Peyer's patch (tissue), 4 donors: ENCODE measurements around the gene BANK1. TPM values are rescaled to one million over a fixed set of nuclear protein-coding genes. Genes with fewer than 3 reads are reported as not detected.
A peak's percentile ranks its signal among the peaks of the same experiment; 100 is the strongest.

Experiments used
- DNase-seq, 3 donors: peaks; one replicate each; pipeline ENCODE4 v3.0.0-alpha.2; 2017 to 2019
- H3K27ac ChIP-seq, 4 donors: fragments of 200-600 bp; sonication (generic); one replicate each; pipeline ENCODE4 v1.5.1; 2016 to 2019
- H3K27me3 ChIP-seq, 2 donors: fragments of 200-600 bp; sonication (generic); one replicate each; pipeline ENCODE4 v1.5.1; 2019
- H3K36me3 ChIP-seq, 3 donors: fragments of 200-600 bp; sonication (generic); one replicate each; pipeline ENCODE4 v1.5.1; 2016 to 2019
- H3K4me1 ChIP-seq, 4 donors: fragments of 200-600 bp; sonication (generic); one replicate each; pipeline ENCODE4 v1.5.1; 2016 to 2019
- H3K4me3 ChIP-seq, 4 donors: fragments of 200-600 bp; sonication (generic); 1 replicate in 3 of 4; 2 replicates in 1 of 4; pipeline ENCODE4 v1.5.1; 2016 to 2019; ENCODE audit warnings: mild to moderate bottlenecking in 1 of 4
- H3K9me3 ChIP-seq, 4 donors: fragments of 200-600 bp; sonication (generic); one replicate each; pipeline ENCODE4 v1.5.1; 2016 to 2019; ENCODE audit warnings: mild to moderate bottlenecking in 1 of 4
- CTCF ChIP-seq, 6 experiments: fragments of 450-650 bp in 4 of 6; fragments of 200-600 bp in 2 of 6; sonication (generic) in 1 of 6; IDR thresholded peaks; one replicate each; pipeline ENCODE4 v1.5.1; 2017 to 2019; ENCODE audit warnings: antibody characterized with exemption in 6 of 6, mild to moderate bottlenecking in 3 of 6, moderate library complexity in 1 of 6
- POLR2A ChIP-seq, 2 donors: fragments of 450-650 bp; IDR thresholded peaks; one replicate each; pipeline ENCODE4 v1.5.1; 2017; ENCODE audit warnings: antibody characterized with exemption in 2 of 2, mild to moderate bottlenecking in 2 of 2, moderate library complexity in 2 of 2
- total RNA-seq, 4 donors: library from RNA; depleted of rRNA; stranded (reverse); fragments of >200 nt; gene quantifications; one replicate each; pipeline ENCODE4 v1.1.0, GENCODE V29; 2016

BANK1 gene
- total RNA-seq, 4 donors from 2014 or later = 0.53 to 351 (median 7.9) TPM

- Histone ChIP-seq H3K9me3 (no peaks in the 10 kb centered on the region), H3K4me3 (no peak overlapping the region), H3K4me1 (no peaks in the 10 kb centered on the region), H3K27me3 (no peaks in the 10 kb centered on the region), H3K36me3 (no peaks in the 10 kb centered on the region), H3K27ac (no peak overlapping the region)
- TF ChIP-seq CTCF (IDR thresholded peaks at IDR 0.05) (no peak), POLR2A (IDR thresholded peaks at IDR 0.05) (no peak)
- DNase-seq = no peak
Observed at GRCh38 chr4:101833480-101833879, 43.0 kb downstream of the BANK1 start.

- no peak for TF ChIP-seq POLR2A (IDR thresholded peaks at IDR 0.05)
- no peak for TF ChIP-seq CTCF (IDR thresholded peaks at IDR 0.05)
- no peaks in the 10 kb centered on the region for H3K9me3 ChIP-seq
- H3K4me1 ChIP-seq = no peaks in the 10 kb centered on the region
- DNase-seq = no peak
- H3K27me3 ChIP-seq = no peaks in the 10 kb centered on the region
- H3K4me3 ChIP-seq = no peak overlapping the region
- no peak overlapping the region for H3K27ac ChIP-seq
- no peaks in the 10 kb centered on the region for H3K36me3 ChIP-seq
Observed at GRCh38 chr4:101835121-101835904, 44.8 kb downstream of the BANK1 start.

GRCh38 chr4:101843054-101843453 lies 52.5 kb downstream of the BANK1 start:
- Histone ChIP-seq H3K27ac (peak overlapping the region in 1 of 4 donors; percentile 6), H3K4me3 (no peak overlapping the region), H3K9me3 (no peaks in the 10 kb centered on the region), H3K27me3 (no peaks in the 10 kb centered on the region), H3K36me3 (no peaks in the 10 kb centered on the region), H3K4me1 (no peaks in the 10 kb centered on the region)
- TF ChIP-seq CTCF (IDR thresholded peaks at IDR 0.05) = no peak
- no peak for DNase-seq

GRCh38 chr4:101846550-101846949 lies 56.0 kb downstream of the BANK1 start:
- no peaks in the 10 kb centered on the region for H3K36me3 ChIP-seq
- no peak overlapping the region for H3K4me3 ChIP-seq
- no peak for DNase-seq
- peaks cover 0 to 5% (median 0%) of the 10 kb centered on the region in 4 donors for H3K4me1 ChIP-seq
- H3K27ac ChIP-seq = no peak overlapping the region
- H3K27me3 ChIP-seq = no peaks in the 10 kb centered on the region
- H3K9me3 ChIP-seq = no peaks in the 10 kb centered on the region
- TF ChIP-seq CTCF (IDR thresholded peaks at IDR 0.05) (no peak), POLR2A (IDR thresholded peaks at IDR 0.05) (no peak)

- H3K27me3 ChIP-seq = no peaks in the 10 kb centered on the region
- H3K9me3 ChIP-seq = no peaks in the 10 kb centered on the region
- TF ChIP-seq POLR2A (IDR thresholded peaks at IDR 0.05) = no peak
- no peak for TF ChIP-seq CTCF (IDR thresholded peaks at IDR 0.05)
- H3K4me3 ChIP-seq = no peak overlapping the region
- peaks cover 0 to 5% (median 0%) of the 10 kb centered on the region in 4 donors for H3K4me1 ChIP-seq
- DNase-seq = no peak
- no peaks in the 10 kb centered on the region for H3K36me3 ChIP-seq
- H3K27ac ChIP-seq = peak overlapping the region in 1 of 4 donors; percentile 53
Observed at GRCh38 chr4:101850698-101851097, 60.2 kb downstream of the BANK1 start.
